ENCODE results near the gene PSMB7. TPM values are rescaled to one million over a fixed set of nuclear protein-coding genes. Genes with fewer than 3 reads are reported as not detected.

PSMB7 gene
- total and polyA plus RNA-seq, 2 of the 4 experiments (the other 2 are of a cell fraction), result 340 to 430 TPM

GRCh38 chr9:124312290-124313265 lies 102.7 kb downstream of the PSMB7 start:
- H2BK15ac ChIP-seq (ENCODE audit: low read depth, low read length), result no peak overlapping the region
- peaks cover 78% of the 10 kb centered on the region for H3K36me3 ChIP-seq (ENCODE audit: control insufficient read depth, insufficient read depth, low read length)
- DNase-seq (no peak), ATAC-seq (ENCODE audit: low read depth) (no peak)
- H4K8ac ChIP-seq (ENCODE audit: low read depth in 2 of 2, low read length in 2 of 2), result no peak overlapping the region
- no peak overlapping the region for H3K56ac ChIP-seq (ENCODE audit: extremely low read depth, insufficient read depth, low read length)
- H3K14ac ChIP-seq (replicated peaks; ENCODE audit: low read depth, low read length), result no peak overlapping the region
- dilution Hi-C loops (cut with HindIII; ENCODE audit: low sequenced_read_pairs, unreplicated experiment), result no loop called here
- CTCF ChIA-PET, result no interaction called here
- WGBS, 2 experiments (ENCODE audit: extremely low coverage in 2 of 2, insufficient read length in 1 of 2), result 81% methylated on average over 13 of the region's 27 CpGs; no CpG with 5 or more reads in 1 of the 2 experiments
- no peak overlapping the region for H4K5ac ChIP-seq (ENCODE audit: low read depth, low read length)
- intact Hi-C loops (cut with micrococcal nuclease), result no loop called here
- no peak overlapping the region for H3K23ac ChIP-seq (ENCODE audit: low read depth, low read length)
- no peak overlapping the region for H2AK9ac ChIP-seq (replicated peaks; ENCODE audit: low read depth, low read length, poor library complexity)
- POLR2A ChIA-PET (ENCODE audit: unreplicated experiment), result no interaction called here
- no peaks in the 10 kb centered on the region for H3K9me3 ChIP-seq (ENCODE audit: control insufficient read depth, insufficient read depth, low read length)
- TF ChIP-seq CTCF (conservative IDR thresholded peaks at IDR 0.05; ENCODE audit: low read depth, low read length) (0 out of 2 replicates have a peak, but pooled peaks have one; percentile 10), POLR2A (IDR thresholded peaks at IDR 0.05; ENCODE audit: low read depth, low read length) (no peak)
- no peak overlapping the region for H3K18ac ChIP-seq (ENCODE audit: low read depth, low read length)
- H3K4me1 ChIP-seq (ENCODE audit: control insufficient read depth, insufficient read depth, low read length), result peaks cover 15% of the 10 kb centered on the region
- H2BK120ac ChIP-seq (ENCODE audit: low read depth, low read length), result no peak overlapping the region
- H2BK5ac ChIP-seq (ENCODE audit: low read depth, low read length, poor library complexity, severe bottlenecking), result peak overlapping the region; percentile 7
- no peak overlapping the region for H3K9ac ChIP-seq (ENCODE audit: low read depth, low read length)
- H3K4me3 ChIP-seq (ENCODE audit: insufficient read depth, low read depth, low read length), result no peak overlapping the region
- peaks cover 16% of the 10 kb centered on the region for H3K9me1 ChIP-seq (ENCODE audit: insufficient read depth, low read length)
- BruUV-seq (replicated peaks), result no TSS peak
- no peaks in the 10 kb centered on the region for H3K27me3 ChIP-seq (ENCODE audit: control insufficient read depth, insufficient read depth, low read length)
- H3K4ac ChIP-seq (ENCODE audit: low read depth, low read length), result peak overlapping the region; percentile 9
- H3K27ac ChIP-seq (ENCODE audit: insufficient read depth, low read length), result no peak overlapping the region
- peaks cover 4% of the 10 kb centered on the region; the same call in 1 of the 2 replicates for H4K20me1 ChIP-seq (ENCODE audit: insufficient read depth, low read length)
- H2BK20ac ChIP-seq (ENCODE audit: low read depth, low read length), result no peak overlapping the region
- H2AK5ac ChIP-seq (ENCODE audit: low read depth, low read length), result peak overlapping the region; percentile 58; the same call in 1 of the 2 replicates
- no peak overlapping the region for H3K4me2 ChIP-seq (ENCODE audit: low read depth, low read length)
- H4K91ac ChIP-seq (ENCODE audit: insufficient read depth, low read depth, low read length), result peak overlapping the region; percentile 38; the same call in 1 of the 2 replicates
- H3K79me1 ChIP-seq (ENCODE audit: low read depth in 1 of 2, low read length in 2 of 2), result peaks cover 43 to 84% of the 10 kb centered on the region in 2 experiments
- in situ Hi-C loops (cut with MboI; ENCODE audit: low sequenced_read_pairs), result loop anchor here (10.0 to 25.0 kb wide), 2 partner anchors 775 to 908 kb away; no protein-coding TSS in a partner anchor
- H2AFZ ChIP-seq (replicated peaks; ENCODE audit: low read length, poor library complexity), result peak overlapping the region; percentile 15
